Measurements from ENCODE around the gene MRPL37. TPM values are rescaled to one million over a fixed set of nuclear protein-coding genes. Genes with fewer than 3 reads are reported as not detected.
"Not testable (repeated sequence)": the region's sequence is repeated elsewhere in the genome, so short reads cannot be mapped to it uniquely, and the experiment has no call there.

The MRPL37 gene
- total RNA-seq, 1 donor from 2014 or later, result 29.2 TPM

DNA sequence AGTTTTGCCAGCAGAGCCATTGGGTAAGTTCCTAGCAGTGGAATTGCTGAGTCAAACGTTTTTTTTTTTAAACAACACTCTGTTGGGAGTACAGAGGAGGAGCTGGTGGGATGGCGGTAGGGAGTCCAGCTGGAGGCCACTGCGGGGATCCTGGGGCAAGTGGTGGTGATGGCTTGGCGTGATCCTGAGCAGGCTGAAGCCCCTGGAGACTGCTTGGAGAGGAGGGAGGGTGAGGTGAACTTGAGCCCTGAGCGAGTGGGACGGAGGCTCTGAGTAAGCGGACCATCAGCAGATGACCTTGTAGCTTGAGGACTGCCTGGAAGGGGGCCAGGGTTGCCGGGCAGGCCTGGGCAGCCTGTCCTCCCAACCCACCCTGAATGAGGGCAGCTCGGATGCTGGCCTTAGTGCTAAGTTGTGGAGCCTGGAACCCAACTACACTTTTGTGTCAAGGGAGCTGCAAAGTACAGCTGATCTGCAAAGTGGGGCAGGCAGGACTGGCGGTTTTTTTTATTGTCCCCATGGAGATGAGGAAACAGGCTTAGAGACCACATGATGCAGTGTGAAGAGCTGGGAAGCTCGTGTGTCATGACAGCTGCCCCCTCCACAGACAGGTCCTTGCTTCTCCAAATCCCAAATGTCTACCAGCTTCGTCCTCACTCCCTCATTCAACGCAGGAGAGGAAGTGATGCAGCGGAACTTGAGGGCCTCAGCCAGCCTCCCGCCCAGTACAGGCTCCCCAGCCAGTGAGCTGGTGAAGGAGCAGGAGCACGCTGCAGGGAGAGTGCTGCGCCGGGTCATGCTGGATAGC, 20.2 kb downstream of the MRPL37 start:
- peak; percentile 46 for DNase-seq

DNA sequence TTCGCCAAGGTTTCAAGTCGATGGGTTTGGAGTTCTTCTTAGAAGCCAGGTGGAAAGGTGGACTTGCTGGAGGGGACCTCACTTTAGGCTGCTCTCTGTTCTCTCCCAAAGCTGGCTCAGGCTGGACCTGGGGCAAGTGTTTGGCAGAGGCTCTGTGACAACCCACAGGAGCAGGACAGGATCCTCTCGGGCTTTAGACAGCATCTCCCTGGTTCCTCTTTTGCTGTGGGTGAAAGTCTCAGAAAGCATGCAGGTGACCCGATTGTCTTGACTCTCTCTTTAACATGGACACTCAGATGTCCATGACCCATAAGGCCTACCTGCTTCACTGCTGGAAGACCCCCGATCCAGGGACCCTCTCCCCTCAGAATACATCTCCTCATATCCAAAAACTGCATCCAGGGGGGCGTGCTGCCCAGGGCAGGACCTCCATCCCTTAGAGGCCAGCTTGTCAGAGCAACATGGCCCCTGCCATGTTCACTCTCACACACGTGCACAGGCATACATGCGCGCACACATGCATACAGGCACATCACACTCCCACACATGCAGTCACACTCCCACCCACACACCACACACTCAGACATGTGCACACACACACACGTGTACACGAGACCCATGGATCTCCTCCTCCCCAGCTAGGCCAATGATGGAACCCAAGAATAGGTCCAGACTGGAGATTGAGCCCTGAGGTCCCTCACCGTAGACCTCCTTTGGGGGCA, 21.3 kb downstream of the MRPL37 start:
- DNase-seq, result no peak

DNA sequence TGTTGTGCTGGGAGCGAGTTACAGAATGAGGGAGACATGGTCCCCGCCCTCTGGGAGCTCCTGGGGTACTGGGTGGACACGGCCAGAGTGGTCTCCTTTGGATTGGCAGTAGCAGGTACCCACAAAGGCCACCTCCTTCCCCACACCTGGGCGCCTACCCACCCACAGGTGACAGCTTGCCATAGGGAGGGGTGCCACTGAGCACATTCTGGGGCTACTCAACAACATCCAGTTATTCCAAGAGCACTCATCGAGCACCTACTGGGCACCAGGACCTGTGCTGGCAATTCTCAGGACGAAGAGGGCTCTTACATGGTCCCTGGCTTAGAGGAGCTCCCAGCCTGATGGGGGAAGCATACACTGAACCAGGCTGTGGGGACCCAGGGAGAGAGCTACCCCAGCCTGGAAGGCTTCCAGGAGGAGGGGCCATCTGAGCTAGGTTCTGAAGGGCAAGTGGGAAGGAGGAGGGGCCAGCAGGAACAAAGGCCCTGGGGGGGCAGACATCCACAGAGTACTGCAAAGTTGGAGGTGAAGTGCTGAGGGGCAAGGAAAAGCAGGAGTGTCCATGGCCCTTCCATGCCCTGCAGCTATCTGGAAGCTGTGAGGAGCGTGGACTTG, 22.0 kb downstream of the MRPL37 start:
- no peak for DNase-seq

- DNase-seq, result no peak
Observed at GRCh38 chr1:54222711-54223110, 22.7 kb downstream of the MRPL37 start.

DNA sequence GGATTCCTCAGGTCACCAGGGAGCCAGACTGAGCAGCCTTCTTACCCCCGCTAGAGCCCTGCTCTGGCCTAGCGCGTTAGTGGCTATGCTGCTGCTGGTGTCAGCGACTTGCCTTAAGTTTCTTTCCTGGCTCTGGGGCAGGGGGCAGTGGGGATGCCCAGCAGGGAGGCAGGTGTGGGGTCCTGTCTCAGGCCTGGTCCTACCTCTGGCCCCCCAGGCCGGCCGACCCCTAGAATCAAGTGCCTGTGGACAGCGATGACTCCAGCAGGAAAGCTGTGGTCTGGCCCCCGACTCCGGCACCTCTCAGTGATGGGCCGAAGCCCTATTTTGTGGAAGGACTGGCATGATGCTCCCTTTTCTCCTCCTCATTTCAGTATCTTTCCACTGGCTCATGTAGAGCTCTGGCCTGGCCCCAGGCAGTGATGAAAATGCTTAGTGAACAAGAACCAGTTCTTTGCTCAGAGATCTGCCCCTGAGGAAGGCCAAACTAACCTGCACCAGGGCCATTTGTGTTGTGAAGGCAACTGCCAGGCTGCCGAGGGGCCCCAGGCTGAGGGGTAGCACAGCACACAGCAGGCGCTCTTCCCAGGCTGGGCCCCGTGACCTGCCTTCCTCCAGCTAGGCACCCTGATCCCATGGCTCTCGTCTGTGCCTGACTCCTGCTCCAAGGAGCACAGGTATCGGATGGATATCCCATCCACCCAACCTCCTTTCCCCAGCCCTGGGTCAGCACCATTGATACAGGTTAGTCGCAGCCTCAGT, 23.7 kb downstream of the MRPL37 start:
- DNase-seq, result peak; percentile 12

- DNase-seq, result no peak
Observed at GRCh38 chr1:54224233-54224632, 24.3 kb downstream of the MRPL37 start.

GRCh38 chr1:54225378-54225777, 25.4 kb downstream of the MRPL37 start:
- DNase-seq, result no peak

GRCh38 chr1:54225986-54226559, 26.1 kb downstream of the MRPL37 start:
- no peak for DNase-seq

DNA sequence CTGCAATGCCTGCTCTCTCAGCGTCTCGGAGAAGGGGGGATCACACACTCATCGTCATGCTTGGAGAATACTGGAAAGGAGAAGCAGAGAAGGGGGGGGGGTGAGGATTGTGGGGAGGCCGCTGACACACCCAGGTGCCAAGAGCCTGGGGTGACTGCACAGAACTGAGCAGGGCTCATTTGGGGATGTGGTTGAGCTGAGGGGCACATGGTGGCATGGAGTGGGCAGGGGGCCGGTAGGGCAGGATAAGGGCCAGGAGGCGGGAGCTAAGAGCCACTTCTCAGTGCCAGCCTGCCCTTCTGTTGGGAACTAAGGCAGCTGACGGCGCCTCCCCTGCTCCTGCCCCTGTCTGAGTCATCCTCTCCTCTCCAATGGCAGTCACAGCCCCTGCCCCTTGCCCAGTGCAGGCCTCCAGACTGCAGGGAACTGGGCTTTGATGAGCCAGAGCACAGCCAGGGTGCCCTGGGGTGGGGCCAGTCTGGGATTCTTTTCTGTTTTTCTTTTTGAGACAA, 27.2 kb downstream of the MRPL37 start:
- peak; percentile 24 for DNase-seq

DNA sequence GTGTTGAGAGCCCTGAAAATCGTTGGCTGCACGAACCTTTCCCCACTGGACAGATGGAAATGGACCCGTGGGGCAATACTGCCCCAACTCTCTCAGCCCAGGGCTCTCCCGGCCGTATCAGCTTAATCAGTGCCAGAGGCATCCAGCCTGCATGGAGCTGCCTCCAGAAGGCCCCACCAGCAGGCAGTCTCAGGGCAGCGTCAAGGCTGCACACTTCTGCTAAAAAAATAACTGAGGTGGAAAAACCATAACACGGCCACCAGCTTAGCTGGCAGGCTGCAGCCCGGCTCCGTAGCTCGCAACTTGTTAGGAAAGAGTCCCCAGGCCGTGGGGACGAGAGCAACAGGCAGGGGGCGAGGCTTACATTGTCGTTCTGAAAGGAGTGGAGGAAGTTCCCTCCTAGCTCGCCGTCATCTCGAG, 27.9 kb downstream of the MRPL37 start:
- no peak for DNase-seq

GRCh38 chr1:54228638-54229079, 28.7 kb downstream of the MRPL37 start:
- DNase-seq, result no peak

GRCh38 chr1:54229281-54229891, 29.4 kb downstream of the MRPL37 start:
- DNase-seq, result peak; percentile 58

- no peak for DNase-seq
Observed at GRCh38 chr1:54230507-54231339, 30.8 kb downstream of the MRPL37 start.

DNA sequence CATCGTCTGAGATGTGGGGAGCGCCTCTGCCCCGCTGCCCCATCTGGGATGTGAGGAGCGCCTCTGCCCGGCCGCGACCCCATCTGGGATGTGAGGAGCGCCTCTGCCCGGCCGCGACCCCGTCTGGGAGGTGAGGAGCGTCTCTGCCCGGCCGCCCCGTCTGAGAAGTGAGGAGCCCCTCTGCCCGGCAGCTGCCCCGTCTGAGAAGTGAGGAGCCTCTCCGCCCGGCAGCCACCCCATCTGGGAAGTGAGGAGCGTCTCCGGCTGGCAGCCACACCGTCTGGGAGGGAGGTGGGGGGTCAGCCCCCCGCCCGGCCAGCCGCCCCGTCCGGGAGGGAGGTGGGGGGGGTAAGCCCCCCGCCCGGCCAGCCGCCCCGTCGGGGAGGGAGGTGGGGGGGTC, 33.2 kb downstream of the MRPL37 start:
- not testable (repeated sequence) for DNase-seq

DNA sequence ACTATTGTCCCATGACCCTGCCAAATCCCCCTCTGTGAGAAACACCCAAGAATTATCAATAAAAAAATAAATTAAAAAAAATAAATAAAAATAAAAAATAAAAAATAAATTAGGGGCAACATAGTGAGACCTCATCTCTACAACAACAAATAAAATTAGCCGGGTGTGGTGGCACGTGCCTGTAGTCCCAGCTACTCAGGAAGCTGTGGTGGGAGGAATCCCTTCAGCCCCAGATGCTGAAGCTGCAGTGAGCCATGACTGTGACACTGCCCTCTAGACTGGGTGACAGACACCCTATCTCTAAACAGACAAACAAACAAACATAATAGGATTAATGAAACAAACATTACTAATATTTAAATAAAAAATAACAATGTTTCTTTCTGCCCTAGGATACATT, 34.3 kb downstream of the MRPL37 start:
- DNase-seq, result no peak

DNA sequence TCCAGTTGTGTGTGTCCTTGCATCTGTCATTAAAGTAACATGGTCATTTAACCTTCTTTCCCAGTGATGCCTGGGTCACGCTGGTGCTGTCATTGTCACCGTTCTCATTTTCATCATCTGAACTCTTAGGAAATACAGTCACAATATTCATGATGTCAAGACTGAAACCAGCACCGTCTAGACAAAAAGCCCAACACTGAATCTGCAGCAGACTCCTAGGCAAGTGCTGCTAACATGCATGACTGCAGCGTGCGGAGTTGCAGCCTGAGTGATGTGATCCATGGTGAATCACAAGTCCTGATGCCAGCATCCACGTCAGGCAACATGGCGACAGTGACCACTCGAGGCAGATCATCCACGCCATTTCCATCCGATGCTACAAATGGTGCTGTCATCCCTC, 37.6 kb downstream of the MRPL37 start:
- DNase-seq, result no peak

DNA sequence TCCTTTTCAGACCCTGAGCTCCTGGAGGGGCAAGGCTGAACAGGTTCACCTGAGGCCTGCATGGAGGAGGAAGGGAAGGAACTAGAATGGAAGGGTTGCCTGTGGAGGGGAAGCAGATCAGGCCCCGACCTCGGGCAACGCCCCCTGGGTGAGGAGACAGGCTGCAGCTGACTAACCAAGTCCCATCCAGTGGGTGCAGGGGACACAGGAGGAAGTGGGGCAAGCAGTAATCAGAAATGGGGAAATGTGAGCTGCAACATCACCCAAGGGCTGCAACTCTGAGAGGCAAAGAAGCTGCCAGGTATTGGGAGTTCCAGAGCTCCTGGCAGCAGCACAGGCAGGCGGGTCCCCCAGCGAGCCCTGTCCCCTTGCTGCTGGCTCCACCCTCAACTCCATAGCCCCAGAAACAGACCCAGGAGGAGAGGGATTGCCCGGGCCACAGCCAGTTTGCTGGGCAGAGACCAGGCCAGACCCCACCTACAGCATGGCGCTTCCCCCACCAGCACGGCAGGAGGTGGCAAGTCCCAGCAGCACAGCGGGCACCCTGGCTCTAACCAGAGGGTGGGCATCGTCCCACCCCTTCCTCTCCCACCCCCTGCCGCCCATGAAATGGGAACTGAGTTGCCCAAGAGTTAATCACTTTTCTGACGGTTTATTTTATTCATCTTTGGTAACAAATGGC, 38.5 kb downstream of the MRPL37 start:
- no peak for DNase-seq

DNA sequence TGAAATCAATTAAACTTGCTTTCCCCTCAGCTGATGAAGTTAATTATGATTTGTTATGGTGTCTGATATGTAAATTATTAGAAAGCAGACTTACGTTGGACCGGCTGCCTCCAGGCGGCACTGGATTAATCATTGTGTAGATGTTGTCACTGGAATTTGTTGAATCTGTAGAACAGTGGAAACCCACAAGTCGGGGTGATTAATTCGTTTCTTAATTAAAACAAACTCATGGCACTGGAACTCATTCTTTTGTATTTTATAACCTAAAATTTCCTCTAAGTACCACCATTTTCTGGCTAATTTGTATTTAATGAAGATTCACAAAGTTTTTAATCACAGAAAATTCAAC, 39.0 kb downstream of the MRPL37 start:
- DNase-seq, result no peak

DNA sequence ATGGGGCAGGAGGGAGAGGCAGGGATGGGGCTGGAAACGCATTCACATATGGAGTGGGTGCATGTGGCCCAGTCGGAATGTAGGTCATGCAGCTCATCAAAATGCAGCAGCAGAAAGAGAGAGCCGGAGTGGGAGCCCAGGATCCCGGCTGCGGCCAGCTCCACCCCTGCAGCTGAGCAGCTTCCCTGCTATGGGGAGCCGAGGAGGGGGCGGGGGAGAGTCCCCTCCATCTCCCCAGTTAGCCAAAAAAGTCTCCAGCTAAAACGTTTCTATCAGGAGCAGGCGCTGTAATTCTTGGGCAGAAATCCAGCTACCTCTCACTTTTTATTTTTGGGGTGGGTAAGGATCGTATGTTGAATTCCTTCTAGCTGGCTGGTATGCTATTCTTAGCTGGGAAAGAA, 39.7 kb downstream of the MRPL37 start:
- peak; percentile 69 for DNase-seq

DNA sequence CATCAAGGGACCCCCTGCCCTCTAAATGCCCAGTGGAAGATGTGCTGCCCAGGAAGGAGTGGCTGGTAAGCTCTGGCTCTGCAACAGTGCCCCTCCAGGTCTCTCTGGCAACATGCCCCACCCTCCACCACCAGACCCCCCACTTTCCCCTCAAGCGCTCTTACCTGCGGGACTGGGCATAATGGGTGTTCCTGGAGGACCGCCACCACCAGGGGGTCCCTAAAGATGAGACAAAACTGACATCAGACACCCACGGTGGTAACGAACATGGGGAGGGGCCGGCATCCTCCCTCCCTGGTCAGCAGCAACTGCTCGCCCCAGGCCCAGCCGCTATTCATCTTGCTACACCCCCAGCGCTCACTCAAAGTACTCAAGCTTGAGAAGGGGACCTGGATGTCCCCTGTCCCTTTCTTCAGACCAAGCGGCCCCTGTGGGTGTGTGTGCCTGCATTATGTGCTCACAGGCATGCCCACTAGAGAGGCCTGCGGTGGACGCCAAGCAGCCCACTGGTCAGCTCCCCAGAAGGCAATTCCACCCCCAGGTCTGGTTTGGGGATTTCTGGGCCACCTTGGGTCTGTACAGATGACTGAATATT, 40.9 kb downstream of the MRPL37 start:
- no peak for DNase-seq

Data from occipital lobe (tissue), 2 donors.